ENCODE results near the gene COQ8A.

The COQ8A gene

GRCh38 chr1:227032396-227032795 is 92.3 kb downstream of the COQ8A start:
- DNase-seq, result no peak

- DNase-seq, result no peak
These were observed 93.8 kb downstream of the COQ8A start for GRCh38 chr1:227033880-227034279.

- DNase-seq, result no peak
These were observed 95.2 kb downstream of the COQ8A start for GRCh38 chr1:227035316-227035715.

- DNase-seq, result no peak
These were observed 97.0 kb downstream of the COQ8A start for GRCh38 chr1:227037121-227037520.

Measured in activated effector memory CD4-positive, alpha-beta T cell treated with anti-CD3 and anti-CD28 coated beads, Interleukin-2, amount 50 U/mL, for 16 hours (primary cell).